ENCODE measurements around the gene P3H2. TPM values are rescaled to one million over a fixed set of nuclear protein-coding genes. Genes with fewer than 3 reads are reported as not detected.

Gene P3H2
- total RNA-seq, 1 experiment from 2014 or later = 0.76 TPM

- no peak overlapping the region for H2AFZ ChIP-seq (ENCODE audit: low read depth, low read length, poor library complexity, severe bottlenecking)
- ChIA-PET POLR2A (no interaction called here), RAD21 (ENCODE audit: low non-redundant PET in 1 of 2, low total read pairs in 2 of 2, uncharacterized antibody in 2 of 2, unreplicated experiment in 2 of 2) (no interaction called here), CTCF (no interaction called here)
- no peak overlapping the region for H3K9ac ChIP-seq (ENCODE audit: low read length)
- H3K36me3 ChIP-seq (ENCODE audit: control insufficient read depth in 1 of 2, insufficient read depth in 2 of 2, low read length in 2 of 2) = no peaks in the 10 kb centered on the region
- H3K79me2 ChIP-seq (ENCODE audit: insufficient read depth, low read length) = no peaks in the 10 kb centered on the region
- no peak for DNase-seq (ENCODE audit: low read depth, low spot score)
- H3K4me1 ChIP-seq (ENCODE audit: control insufficient read depth in 1 of 2, insufficient read depth in 2 of 2, low read length in 2 of 2) = peaks cover 0 to 10% of the 10 kb centered on the region in 2 experiments; a peak in 2 of 4 replicates
- H4K20me1 ChIP-seq (ENCODE audit: insufficient read depth) = no peaks in the 10 kb centered on the region
- H3K27me3 ChIP-seq (ENCODE audit: insufficient read depth, low read length) = no peaks in the 10 kb centered on the region
- no peak for ATAC-seq
- no peaks in the 10 kb centered on the region for H3K9me2 ChIP-seq (ENCODE audit: insufficient read depth)
- no peak for TF ChIP-seq EZH2 (IDR thresholded peaks at IDR 0.05)
- no peak for TF ChIP-seq SRF (IDR thresholded peaks at IDR 0.05; ENCODE audit: low read depth)
- TF ChIP-seq, protein P1, sequence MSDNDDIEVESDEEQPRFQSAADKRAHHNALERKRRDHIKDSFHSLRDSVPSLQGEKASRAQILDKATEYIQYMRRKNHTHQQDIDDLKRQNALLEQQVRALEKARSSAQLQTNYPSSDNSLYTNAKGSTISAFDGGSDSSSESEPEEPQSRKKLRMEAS (IDR thresholded peaks at IDR 0.05) = no peak
- TF ChIP-seq FOSL1 (IDR thresholded peaks at IDR 0.05; ENCODE audit: low read depth) = no peak
- TF ChIP-seq JUND (IDR thresholded peaks at IDR 0.05) = no peak
- TF ChIP-seq YY1 (IDR thresholded peaks at IDR 0.05; ENCODE audit: extremely low read depth, insufficient replicate concordance, low read depth, low read length) = no peak
- TF ChIP-seq REST (IDR thresholded peaks at IDR 0.05; ENCODE audit: low read depth) = no peak
- TF ChIP-seq CBX3 (IDR thresholded peaks at IDR 0.05; ENCODE audit: low read depth) = no peak
- TF ChIP-seq CEBPB (IDR thresholded peaks at IDR 0.05; ENCODE audit: low read depth) = no peak
- TF ChIP-seq ZFX (IDR thresholded peaks at IDR 0.05) = no peak
- no peak for TF ChIP-seq RAD21 (IDR thresholded peaks at IDR 0.05; ENCODE audit: low read depth)
- TF ChIP-seq TCF7L2 (IDR thresholded peaks at IDR 0.05; ENCODE audit: borderline replicate concordance, extremely low read depth, insufficient read depth, insufficient read length) = no peak
- TF ChIP-seq, protein P2, sequence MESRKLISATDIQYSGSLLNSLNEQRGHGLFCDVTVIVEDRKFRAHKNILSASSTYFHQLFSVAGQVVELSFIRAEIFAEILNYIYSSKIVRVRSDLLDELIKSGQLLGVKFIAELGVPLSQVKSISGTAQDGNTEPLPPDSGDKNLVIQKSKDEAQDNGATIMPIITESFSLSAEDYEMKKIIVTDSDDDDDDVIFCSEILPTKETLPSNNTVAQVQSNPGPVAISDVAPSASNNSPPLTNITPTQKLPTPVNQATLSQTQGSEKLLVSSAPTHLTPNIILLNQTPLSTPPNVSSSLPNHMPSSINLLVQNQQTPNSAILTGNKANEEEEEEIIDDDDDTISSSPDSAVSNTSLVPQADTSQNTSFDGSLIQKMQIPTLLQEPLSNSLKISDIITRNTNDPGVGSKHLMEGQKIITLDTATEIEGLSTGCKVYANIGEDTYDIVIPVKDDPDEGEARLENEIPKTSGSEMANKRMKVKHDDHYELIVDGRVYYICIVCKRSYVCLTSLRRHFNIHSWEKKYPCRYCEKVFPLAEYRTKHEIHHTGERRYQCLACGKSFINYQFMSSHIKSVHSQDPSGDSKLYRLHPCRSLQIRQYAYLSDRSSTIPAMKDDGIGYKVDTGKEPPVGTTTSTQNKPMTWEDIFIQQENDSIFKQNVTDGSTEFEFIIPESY (IDR thresholded peaks at IDR 0.05; ENCODE audit: extremely low read depth, insufficient replicate concordance, low read length) = no peak
- TF ChIP-seq EGR1 (IDR thresholded peaks at IDR 0.05; ENCODE audit: low read depth) = no peak
- TF ChIP-seq SIN3A (IDR thresholded peaks at IDR 0.05; ENCODE audit: low read depth) = no peak
- no peak for TF ChIP-seq EZH2phosphoT487 (IDR thresholded peaks at IDR 0.05; ENCODE audit: borderline replicate concordance)
- no peak for TF ChIP-seq POLR2AphosphoS5 (IDR thresholded peaks at IDR 0.05; ENCODE audit: low read depth, low read length)
- no peak for TF ChIP-seq POLR2A (IDR thresholded peaks at IDR 0.05; ENCODE audit: borderline replicate concordance, extremely low read depth, insufficient read depth, insufficient read length)
- H3K4me2 ChIP-seq (ENCODE audit: low read length) = no peak overlapping the region
- no peak overlapping the region for H3K27ac ChIP-seq (ENCODE audit: low read depth, low read length)
- no peaks in the 10 kb centered on the region for H3K9me3 ChIP-seq (ENCODE audit: control insufficient read depth in 1 of 2, insufficient read depth in 1 of 2, low read depth in 1 of 2, low read length in 2 of 2)
- no peak overlapping the region for H3K4me3 ChIP-seq (replicated peaks in 1 of 2; ENCODE audit: low read depth in 1 of 2, low read length in 2 of 2)
- BruUV-seq (replicated peaks) = no TSS peak
- intact Hi-C loops (cut with micrococcal nuclease) = no loop called here
Observed at GRCh38 chr3:190041333-190042041, 79.2 kb downstream of the P3H2 start.

All from HCT116 (cell line).